ENCODE data around the gene RECK. TPM values are rescaled to one million over a fixed set of nuclear protein-coding genes. Genes with fewer than 3 reads are reported as not detected.

Gene RECK
- total RNA-seq, 1 donor from 2014 or later = 25.7 TPM

- no peak overlapping the region for H3K4me3 Mint-ChIP-seq (ENCODE audit: unreplicated experiment)
- TF ChIP-seq CTCF (IDR thresholded peaks at IDR 0.05) = no peak
- peaks cover 3% of the 10 kb centered on the region for H3K4me1 Mint-ChIP-seq (ENCODE audit: unreplicated experiment)
- no peaks in the 10 kb centered on the region for H3K36me3 Mint-ChIP-seq (ENCODE audit: unreplicated experiment)
- peaks cover 8% of the 10 kb centered on the region for H3K27me3 Mint-ChIP-seq (ENCODE audit: unreplicated experiment)
- no peak overlapping the region for H3K27ac Mint-ChIP-seq (ENCODE audit: unreplicated experiment)
- H3K9me3 Mint-ChIP-seq (ENCODE audit: unreplicated experiment) = peaks cover 11% of the 10 kb centered on the region
- no peak for DNase-seq (ENCODE audit: extremely low spot score, unreplicated experiment)
Observed at GRCh38 chr9:36006549-36007315, 30.0 kb upstream of the RECK start.

- no peak overlapping the region for H3K4me3 Mint-ChIP-seq (ENCODE audit: unreplicated experiment)
- peaks cover 11% of the 10 kb centered on the region for H3K9me3 Mint-ChIP-seq (ENCODE audit: unreplicated experiment)
- peaks cover 8% of the 10 kb centered on the region for H3K27me3 Mint-ChIP-seq (ENCODE audit: unreplicated experiment)
Observed at GRCh38 chr9:36007316-36007708, 29.4 kb upstream of the RECK start.

GRCh38 chr9:36007852-36008251 is 28.9 kb upstream of the RECK start:
- peaks cover 11% of the 10 kb centered on the region for H3K9me3 Mint-ChIP-seq (ENCODE audit: unreplicated experiment)
- H3K4me3 Mint-ChIP-seq (ENCODE audit: unreplicated experiment) = no peak overlapping the region
- H3K4me1 Mint-ChIP-seq (ENCODE audit: unreplicated experiment) = peaks cover 3% of the 10 kb centered on the region
- DNase-seq (ENCODE audit: extremely low spot score, unreplicated experiment) = no peak
- peaks cover 8% of the 10 kb centered on the region for H3K27me3 Mint-ChIP-seq (ENCODE audit: unreplicated experiment)
- TF ChIP-seq CTCF (IDR thresholded peaks at IDR 0.05) = no peak
- no peaks in the 10 kb centered on the region for H3K36me3 Mint-ChIP-seq (ENCODE audit: unreplicated experiment)
- no peak overlapping the region for H3K27ac Mint-ChIP-seq (ENCODE audit: unreplicated experiment)

More at GRCh38 chr9:36007316-36007708, 29.4 kb upstream of the RECK start:
- TF ChIP-seq CTCF (IDR thresholded peaks at IDR 0.05) = no peak
- DNase-seq (ENCODE audit: extremely low spot score, unreplicated experiment) = no peak
- H3K27ac Mint-ChIP-seq (ENCODE audit: unreplicated experiment) = no peak overlapping the region
- H3K36me3 Mint-ChIP-seq (ENCODE audit: unreplicated experiment) = no peaks in the 10 kb centered on the region
- peaks cover 3% of the 10 kb centered on the region for H3K4me1 Mint-ChIP-seq (ENCODE audit: unreplicated experiment)

GRCh38 chr9:36008774-36009300 is 27.9 kb upstream of the RECK start:
- Mint-ChIP-seq H3K27ac (ENCODE audit: unreplicated experiment) (no peak overlapping the region), H3K27me3 (ENCODE audit: unreplicated experiment) (peaks cover 8% of the 10 kb centered on the region), H3K4me3 (ENCODE audit: unreplicated experiment) (no peak overlapping the region), H3K4me1 (ENCODE audit: unreplicated experiment) (peaks cover 3% of the 10 kb centered on the region), H3K36me3 (ENCODE audit: unreplicated experiment) (no peaks in the 10 kb centered on the region), H3K9me3 (ENCODE audit: unreplicated experiment) (peaks cover 11% of the 10 kb centered on the region)
- peak; percentile 86 for DNase-seq (ENCODE audit: extremely low spot score, unreplicated experiment)
- peak; percentile 99 for TF ChIP-seq CTCF (IDR thresholded peaks at IDR 0.05)

GRCh38 chr9:36011379-36011778 is 25.3 kb upstream of the RECK start:
- Mint-ChIP-seq H3K4me1 (ENCODE audit: unreplicated experiment) (peaks cover 3% of the 10 kb centered on the region), H3K27me3 (ENCODE audit: unreplicated experiment) (peaks cover 5% of the 10 kb centered on the region), H3K27ac (ENCODE audit: unreplicated experiment) (no peak overlapping the region), H3K9me3 (ENCODE audit: unreplicated experiment) (peaks cover under 1% of the 10 kb centered on the region), H3K4me3 (ENCODE audit: unreplicated experiment) (no peak overlapping the region), H3K36me3 (ENCODE audit: unreplicated experiment) (no peaks in the 10 kb centered on the region)
- DNase-seq (ENCODE audit: extremely low spot score, unreplicated experiment) = no peak
- no peak for TF ChIP-seq CTCF (IDR thresholded peaks at IDR 0.05)

Data from osteocyte (in vitro differentiated cells).